Astrocyte (in vitro differentiated cells and primary cell): Measurements from ENCODE around the gene ADM5.

Experiments
- EZH2 ChIP-seq: IDR thresholded peaks from 2 replicates; pipeline ENCODE4 v1.6.1; 2012; ENCODE audit warnings: mild to moderate bottlenecking, low read length, inconsistent platforms; ENCODE audit not compliant: insufficient read depth
- TF ChIP-seq, protein P1 (sequence below): IDR thresholded peaks from 2 replicates; pipeline ENCODE4 v1.5.1; 2011; ENCODE audit warnings: low read depth, mild to moderate bottlenecking, inconsistent platforms, low read length, moderate library complexity; ENCODE audit not compliant: insufficient read depth

DNA sequence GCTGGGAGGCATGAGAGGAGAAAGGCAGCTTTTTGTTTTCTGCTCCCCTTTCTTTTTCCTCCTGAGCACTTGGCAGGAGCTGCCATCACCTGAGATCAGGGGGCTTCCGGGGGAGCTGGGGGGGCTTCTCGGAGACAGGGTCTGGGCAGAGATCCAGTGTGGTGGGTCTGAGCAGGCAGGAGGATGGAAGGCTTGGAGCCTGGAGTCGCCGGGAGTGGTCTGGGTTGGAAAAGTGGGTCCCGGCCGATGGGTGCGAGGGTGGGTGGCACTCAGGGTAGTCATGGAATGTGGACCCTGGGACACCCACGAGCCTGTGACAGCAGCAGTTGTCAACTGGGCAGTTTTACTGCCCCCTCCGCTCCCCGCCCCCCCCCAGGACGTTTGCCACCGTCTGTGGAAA is 2.2 kb upstream of the ADM5 start:
- TF ChIP-seq, protein P1, sequence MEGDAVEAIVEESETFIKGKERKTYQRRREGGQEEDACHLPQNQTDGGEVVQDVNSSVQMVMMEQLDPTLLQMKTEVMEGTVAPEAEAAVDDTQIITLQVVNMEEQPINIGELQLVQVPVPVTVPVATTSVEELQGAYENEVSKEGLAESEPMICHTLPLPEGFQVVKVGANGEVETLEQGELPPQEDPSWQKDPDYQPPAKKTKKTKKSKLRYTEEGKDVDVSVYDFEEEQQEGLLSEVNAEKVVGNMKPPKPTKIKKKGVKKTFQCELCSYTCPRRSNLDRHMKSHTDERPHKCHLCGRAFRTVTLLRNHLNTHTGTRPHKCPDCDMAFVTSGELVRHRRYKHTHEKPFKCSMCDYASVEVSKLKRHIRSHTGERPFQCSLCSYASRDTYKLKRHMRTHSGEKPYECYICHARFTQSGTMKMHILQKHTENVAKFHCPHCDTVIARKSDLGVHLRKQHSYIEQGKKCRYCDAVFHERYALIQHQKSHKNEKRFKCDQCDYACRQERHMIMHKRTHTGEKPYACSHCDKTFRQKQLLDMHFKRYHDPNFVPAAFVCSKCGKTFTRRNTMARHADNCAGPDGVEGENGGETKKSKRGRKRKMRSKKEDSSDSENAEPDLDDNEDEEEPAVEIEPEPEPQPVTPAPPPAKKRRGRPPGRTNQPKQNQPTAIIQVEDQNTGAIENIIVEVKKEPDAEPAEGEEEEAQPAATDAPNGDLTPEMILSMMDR, result no peak
- TF ChIP-seq EZH2, result no peak
